Effector memory CD4-positive, alpha-beta T cell (primary cell): ENCODE data around the gene KNTC1.
"Not testable (repeated sequence)": the region's sequence is repeated elsewhere in the genome, so short reads cannot be mapped to it uniquely, and the experiment has no call there.

ENCODE experiments used
- DNase-seq, 3 donors: peaks; one replicate each; pipeline ENCODE4 v3.0.0-alpha.2; 2020
- H3K27ac ChIP-seq: 2 replicates; pipeline ENCODE4 v1.7.0; 2013; ENCODE audit warnings: mild to moderate bottlenecking, low read length, moderate library complexity; ENCODE audit not compliant: insufficient read depth, poor library complexity, severe bottlenecking
- H3K27me3 ChIP-seq: replicated peaks from 2 replicates; pipeline ENCODE4 v1.7.0; 2013; ENCODE audit warnings: mild to moderate bottlenecking, low read length; ENCODE audit not compliant: insufficient read depth, control insufficient read depth, poor library complexity, severe bottlenecking
- H3K36me3 ChIP-seq: 2 replicates; pipeline ENCODE4 v1.7.0; 2013; ENCODE audit warnings: mild to moderate bottlenecking, low read length, moderate library complexity; ENCODE audit not compliant: control insufficient read depth, insufficient read depth
- H3K4me1 ChIP-seq: 2 replicates; pipeline ENCODE4 v1.7.0; 2013; ENCODE audit warnings: low read length, mild to moderate bottlenecking; ENCODE audit not compliant: control insufficient read depth, insufficient read depth, poor library complexity, severe bottlenecking
- H3K4me3 ChIP-seq: 2 replicates; pipeline ENCODE4 v1.7.0; 2013; ENCODE audit warnings: low read length, low read depth, mild to moderate bottlenecking; ENCODE audit not compliant: insufficient read depth, poor library complexity, severe bottlenecking
- H3K9me3 ChIP-seq: 2 replicates; pipeline ENCODE4 v1.7.0; 2013; ENCODE audit warnings: mild to moderate bottlenecking, low read length, moderate library complexity; ENCODE audit not compliant: control insufficient read depth

KNTC1 gene

GRCh38 chr12:122506393-122506938 is 20.6 kb upstream of the KNTC1 start:
- Histone ChIP-seq H3K27ac (no peak overlapping the region), H3K4me3 (no peak overlapping the region), H3K27me3 (no peaks in the 10 kb centered on the region), H3K36me3 (peaks cover 75% of the 10 kb centered on the region), H3K4me1 (peaks cover 4% of the 10 kb centered on the region), H3K9me3 (no peaks in the 10 kb centered on the region)
- no peak for DNase-seq

- Histone ChIP-seq H3K27me3 (no peaks in the 10 kb centered on the region), H3K9me3 (no peaks in the 10 kb centered on the region), H3K4me3 (no peak overlapping the region), H3K27ac (no peak overlapping the region), H3K4me1 (no peaks in the 10 kb centered on the region), H3K36me3 (peaks cover 86% of the 10 kb centered on the region)
- DNase-seq, result no peak
Observed at GRCh38 chr12:122508163-122508562, 18.9 kb upstream of the KNTC1 start.

- H3K4me3 ChIP-seq, H3K9me3 ChIP-seq, H3K27ac ChIP-seq, H3K27me3 ChIP-seq, H3K4me1 ChIP-seq, DNase-seq: not testable (repeated sequence)
- H3K36me3 ChIP-seq, result peaks cover 90% of the 10 kb centered on the region
Observed at GRCh38 chr12:122513028-122513427, 14.0 kb upstream of the KNTC1 start.

GRCh38 chr12:122513660-122514059 is 13.4 kb upstream of the KNTC1 start:
- Histone ChIP-seq H3K9me3 (no peaks in the 10 kb centered on the region), H3K36me3 (peaks cover 90% of the 10 kb centered on the region), H3K4me1 (no peaks in the 10 kb centered on the region), H3K27me3 (no peaks in the 10 kb centered on the region), H3K4me3 (no peak overlapping the region), H3K27ac (no peak overlapping the region)
- no peak for DNase-seq

- Histone ChIP-seq H3K36me3 (peaks cover 91% of the 10 kb centered on the region), H3K27me3 (no peaks in the 10 kb centered on the region), H3K9me3 (no peaks in the 10 kb centered on the region), H3K27ac (no peak overlapping the region), H3K4me3 (no peak overlapping the region), H3K4me1 (no peaks in the 10 kb centered on the region)
- DNase-seq, result no peak
Observed at GRCh38 chr12:122515275-122515674, 11.8 kb upstream of the KNTC1 start.

- no peak overlapping the region for H3K27ac ChIP-seq
- no peaks in the 10 kb centered on the region for H3K9me3 ChIP-seq
- no peak for DNase-seq
- peaks cover 92% of the 10 kb centered on the region for H3K36me3 ChIP-seq
- H3K4me3 ChIP-seq, result no peak overlapping the region
- H3K27me3 ChIP-seq, result no peaks in the 10 kb centered on the region
- H3K4me1 ChIP-seq, result no peaks in the 10 kb centered on the region
Observed at GRCh38 chr12:122516544-122517361, 10.3 kb upstream of the KNTC1 start.

- no peaks in the 10 kb centered on the region for H3K27me3 ChIP-seq
- no peak overlapping the region for H3K4me3 ChIP-seq
- H3K9me3 ChIP-seq, result no peaks in the 10 kb centered on the region
- DNase-seq, result no peak
- peaks cover 89% of the 10 kb centered on the region for H3K36me3 ChIP-seq
- no peak overlapping the region for H3K27ac ChIP-seq
- peaks cover 9% of the 10 kb centered on the region for H3K4me1 ChIP-seq
Observed at GRCh38 chr12:122517877-122518276, 9.2 kb upstream of the KNTC1 start.

- Histone ChIP-seq H3K27ac (no peak overlapping the region), H3K9me3 (no peaks in the 10 kb centered on the region), H3K36me3 (peaks cover 84% of the 10 kb centered on the region), H3K4me3 (no peak overlapping the region), H3K27me3 (no peaks in the 10 kb centered on the region), H3K4me1 (peaks cover 19% of the 10 kb centered on the region)
- DNase-seq, result no peak
Observed at GRCh38 chr12:122518908-122519307, 8.1 kb upstream of the KNTC1 start.

- Histone ChIP-seq H3K27ac (no peak overlapping the region), H3K27me3 (no peaks in the 10 kb centered on the region), H3K9me3 (no peaks in the 10 kb centered on the region), H3K36me3 (peaks cover 86% of the 10 kb centered on the region), H3K4me1 (peaks cover 20% of the 10 kb centered on the region), H3K4me3 (no peak overlapping the region)
- no peak for DNase-seq
Observed at GRCh38 chr12:122519418-122519817, 7.6 kb upstream of the KNTC1 start.

- Histone ChIP-seq H3K36me3 (peaks cover 76% of the 10 kb centered on the region), H3K27ac (no peak overlapping the region), H3K27me3 (no peaks in the 10 kb centered on the region), H3K4me3 (no peak overlapping the region), H3K4me1 (peaks cover 25% of the 10 kb centered on the region), H3K9me3 (no peaks in the 10 kb centered on the region)
- no peak for DNase-seq
Observed at GRCh38 chr12:122520676-122521075, 6.4 kb upstream of the KNTC1 start.
